ENCODE results near the gene MYH14. TPM values are rescaled to one million over a fixed set of nuclear protein-coding genes. Genes with fewer than 3 reads are reported as not detected.

The MYH14 gene
- total and polyA plus RNA-seq, 10 of the 15 experiments (the other 5 are each of a cell fraction or from before 2014, with no cell fraction given), result 0.06 to 0.69 (median 0.15) TPM; not detected in 4

DNA sequence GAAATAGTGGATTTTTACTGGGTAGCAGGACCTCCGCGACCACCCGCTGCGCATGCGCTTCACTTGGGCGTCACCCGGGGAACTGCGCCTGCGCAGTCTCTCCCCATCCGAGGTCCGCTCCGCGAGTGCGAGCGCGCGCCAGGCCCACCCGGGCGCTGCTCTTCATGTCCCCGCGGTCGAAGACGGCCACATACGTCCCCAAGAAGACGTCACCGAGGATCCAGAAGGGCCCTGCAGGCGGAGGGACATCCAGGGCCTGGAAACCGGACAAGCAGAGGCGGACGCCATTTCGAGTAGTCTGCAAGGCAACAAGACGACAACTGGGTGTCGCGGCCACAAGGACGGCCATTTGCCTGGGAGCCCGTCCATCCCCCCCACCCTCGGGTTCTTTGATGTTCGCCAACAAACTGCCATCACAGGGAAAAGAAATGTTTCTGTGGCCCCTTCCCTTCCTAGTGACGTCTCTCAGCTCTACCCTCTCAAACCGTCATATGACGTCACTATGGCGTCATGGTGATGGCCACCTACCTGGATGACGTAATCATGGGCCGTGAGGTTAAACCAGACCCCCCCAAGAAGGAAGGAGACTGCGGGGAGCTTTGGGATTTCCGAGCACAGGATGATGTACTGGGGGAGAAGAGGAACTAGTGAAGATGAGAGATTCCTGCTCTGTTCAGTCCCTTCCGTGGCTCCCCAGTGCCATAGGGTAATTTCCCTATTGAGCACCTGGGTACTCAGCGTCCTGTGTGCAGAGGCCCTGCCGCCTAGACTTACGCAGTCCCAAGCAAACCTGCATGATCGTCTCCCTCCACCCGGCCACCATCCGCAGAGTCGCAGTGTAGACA, 155.3 kb downstream of the MYH14 start (continued):
- TF ChIP-seq, protein P1, sequence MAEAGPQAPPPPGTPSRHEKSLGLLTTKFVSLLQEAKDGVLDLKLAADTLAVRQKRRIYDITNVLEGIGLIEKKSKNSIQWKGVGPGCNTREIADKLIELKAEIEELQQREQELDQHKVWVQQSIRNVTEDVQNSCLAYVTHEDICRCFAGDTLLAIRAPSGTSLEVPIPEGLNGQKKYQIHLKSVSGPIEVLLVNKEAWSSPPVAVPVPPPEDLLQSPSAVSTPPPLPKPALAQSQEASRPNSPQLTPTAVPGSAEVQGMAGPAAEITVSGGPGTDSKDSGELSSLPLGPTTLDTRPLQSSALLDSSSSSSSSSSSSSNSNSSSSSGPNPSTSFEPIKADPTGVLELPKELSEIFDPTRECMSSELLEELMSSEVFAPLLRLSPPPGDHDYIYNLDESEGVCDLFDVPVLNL (IDR thresholded peaks at IDR 0.05; ENCODE audit: low read depth, low read length), result no peak
- TF ChIP-seq SRF (IDR thresholded peaks at IDR 0.05; ENCODE audit: low read depth in 2 of 2, low read length in 2 of 2) (no peak), CREB1 (IDR thresholded peaks at IDR 0.05; ENCODE audit: low read depth) (peak; percentile 100), NR2C2 (IDR thresholded peaks at IDR 0.05; ENCODE audit: borderline replicate concordance, control insufficient read depth, insufficient read length, low read depth) (no peak), SMARCA5 (IDR thresholded peaks at IDR 0.05) (0 out of 2 replicates have a peak, but pooled peaks have one; percentile 34), ZNF274 (IDR thresholded peaks at IDR 0.05; ENCODE audit: insufficient read depth, insufficient read length) (no peak), TAF1 (IDR thresholded peaks at IDR 0.05; ENCODE audit: borderline replicate concordance, low read depth, low read length) (no peak), SP1 (IDR thresholded peaks at IDR 0.05; ENCODE audit: low read depth, low read length) (no peak), POLR2AphosphoS2 (IDR thresholded peaks at IDR 0.05; ENCODE audit: low read depth, low read length) (0 out of 2 replicates have a peak, but pooled peaks have one; percentile 11), ZNF207 (IDR thresholded peaks at IDR 0.05; ENCODE audit: borderline replicate concordance) (no peak), RAD21 (IDR thresholded peaks at IDR 0.05; ENCODE audit: insufficient read depth, low read depth, low read length) (no peak), CHD4 (IDR thresholded peaks at IDR 0.05) (no peak), MEF2A (IDR thresholded peaks at IDR 0.05; ENCODE audit: insufficient read depth, low read depth, low read length) (no peak), CHD1 (IDR thresholded peaks at IDR 0.05; ENCODE audit: low read depth, low read length) (no peak), HDGF (IDR thresholded peaks at IDR 0.05) (no peak)
- TF ChIP-seq, protein P2, sequence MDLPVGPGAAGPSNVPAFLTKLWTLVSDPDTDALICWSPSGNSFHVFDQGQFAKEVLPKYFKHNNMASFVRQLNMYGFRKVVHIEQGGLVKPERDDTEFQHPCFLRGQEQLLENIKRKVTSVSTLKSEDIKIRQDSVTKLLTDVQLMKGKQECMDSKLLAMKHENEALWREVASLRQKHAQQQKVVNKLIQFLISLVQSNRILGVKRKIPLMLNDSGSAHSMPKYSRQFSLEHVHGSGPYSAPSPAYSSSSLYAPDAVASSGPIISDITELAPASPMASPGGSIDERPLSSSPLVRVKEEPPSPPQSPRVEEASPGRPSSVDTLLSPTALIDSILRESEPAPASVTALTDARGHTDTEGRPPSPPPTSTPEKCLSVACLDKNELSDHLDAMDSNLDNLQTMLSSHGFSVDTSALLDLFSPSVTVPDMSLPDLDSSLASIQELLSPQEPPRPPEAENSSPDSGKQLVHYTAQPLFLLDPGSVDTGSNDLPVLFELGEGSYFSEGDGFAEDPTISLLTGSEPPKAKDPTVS (IDR thresholded peaks at IDR 0.05; ENCODE audit: low read depth, low read length), result no peak
- TF ChIP-seq, protein P3, sequence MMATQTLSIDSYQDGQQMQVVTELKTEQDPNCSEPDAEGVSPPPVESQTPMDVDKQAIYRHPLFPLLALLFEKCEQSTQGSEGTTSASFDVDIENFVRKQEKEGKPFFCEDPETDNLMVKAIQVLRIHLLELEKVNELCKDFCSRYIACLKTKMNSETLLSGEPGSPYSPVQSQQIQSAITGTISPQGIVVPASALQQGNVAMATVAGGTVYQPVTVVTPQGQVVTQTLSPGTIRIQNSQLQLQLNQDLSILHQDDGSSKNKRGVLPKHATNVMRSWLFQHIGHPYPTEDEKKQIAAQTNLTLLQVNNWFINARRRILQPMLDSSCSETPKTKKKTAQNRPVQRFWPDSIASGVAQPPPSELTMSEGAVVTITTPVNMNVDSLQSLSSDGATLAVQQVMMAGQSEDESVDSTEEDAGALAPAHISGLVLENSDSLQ (IDR thresholded peaks at IDR 0.05), result peak; percentile 28; the same call in 1 of the 2 replicates
- TF ChIP-seq, protein P4, sequence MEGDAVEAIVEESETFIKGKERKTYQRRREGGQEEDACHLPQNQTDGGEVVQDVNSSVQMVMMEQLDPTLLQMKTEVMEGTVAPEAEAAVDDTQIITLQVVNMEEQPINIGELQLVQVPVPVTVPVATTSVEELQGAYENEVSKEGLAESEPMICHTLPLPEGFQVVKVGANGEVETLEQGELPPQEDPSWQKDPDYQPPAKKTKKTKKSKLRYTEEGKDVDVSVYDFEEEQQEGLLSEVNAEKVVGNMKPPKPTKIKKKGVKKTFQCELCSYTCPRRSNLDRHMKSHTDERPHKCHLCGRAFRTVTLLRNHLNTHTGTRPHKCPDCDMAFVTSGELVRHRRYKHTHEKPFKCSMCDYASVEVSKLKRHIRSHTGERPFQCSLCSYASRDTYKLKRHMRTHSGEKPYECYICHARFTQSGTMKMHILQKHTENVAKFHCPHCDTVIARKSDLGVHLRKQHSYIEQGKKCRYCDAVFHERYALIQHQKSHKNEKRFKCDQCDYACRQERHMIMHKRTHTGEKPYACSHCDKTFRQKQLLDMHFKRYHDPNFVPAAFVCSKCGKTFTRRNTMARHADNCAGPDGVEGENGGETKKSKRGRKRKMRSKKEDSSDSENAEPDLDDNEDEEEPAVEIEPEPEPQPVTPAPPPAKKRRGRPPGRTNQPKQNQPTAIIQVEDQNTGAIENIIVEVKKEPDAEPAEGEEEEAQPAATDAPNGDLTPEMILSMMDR (IDR thresholded peaks at IDR 0.05 in 2 of 3, conservative IDR thresholded peaks at IDR 0.05 in 1 of 3; ENCODE audit: control insufficient read depth in 2 of 3, extremely low read depth in 1 of 3, insufficient read depth in 1 of 3, low read depth in 3 of 3, low read length in 3 of 3), result no peak
- TF ChIP-seq, protein P5, sequence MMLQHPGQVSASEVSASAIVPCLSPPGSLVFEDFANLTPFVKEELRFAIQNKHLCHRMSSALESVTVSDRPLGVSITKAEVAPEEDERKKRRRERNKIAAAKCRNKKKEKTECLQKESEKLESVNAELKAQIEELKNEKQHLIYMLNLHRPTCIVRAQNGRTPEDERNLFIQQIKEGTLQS (IDR thresholded peaks at IDR 0.05; ENCODE audit: borderline replicate concordance, extremely low read depth, low read depth, low read length), result no peak
- TF ChIP-seq, protein P6, sequence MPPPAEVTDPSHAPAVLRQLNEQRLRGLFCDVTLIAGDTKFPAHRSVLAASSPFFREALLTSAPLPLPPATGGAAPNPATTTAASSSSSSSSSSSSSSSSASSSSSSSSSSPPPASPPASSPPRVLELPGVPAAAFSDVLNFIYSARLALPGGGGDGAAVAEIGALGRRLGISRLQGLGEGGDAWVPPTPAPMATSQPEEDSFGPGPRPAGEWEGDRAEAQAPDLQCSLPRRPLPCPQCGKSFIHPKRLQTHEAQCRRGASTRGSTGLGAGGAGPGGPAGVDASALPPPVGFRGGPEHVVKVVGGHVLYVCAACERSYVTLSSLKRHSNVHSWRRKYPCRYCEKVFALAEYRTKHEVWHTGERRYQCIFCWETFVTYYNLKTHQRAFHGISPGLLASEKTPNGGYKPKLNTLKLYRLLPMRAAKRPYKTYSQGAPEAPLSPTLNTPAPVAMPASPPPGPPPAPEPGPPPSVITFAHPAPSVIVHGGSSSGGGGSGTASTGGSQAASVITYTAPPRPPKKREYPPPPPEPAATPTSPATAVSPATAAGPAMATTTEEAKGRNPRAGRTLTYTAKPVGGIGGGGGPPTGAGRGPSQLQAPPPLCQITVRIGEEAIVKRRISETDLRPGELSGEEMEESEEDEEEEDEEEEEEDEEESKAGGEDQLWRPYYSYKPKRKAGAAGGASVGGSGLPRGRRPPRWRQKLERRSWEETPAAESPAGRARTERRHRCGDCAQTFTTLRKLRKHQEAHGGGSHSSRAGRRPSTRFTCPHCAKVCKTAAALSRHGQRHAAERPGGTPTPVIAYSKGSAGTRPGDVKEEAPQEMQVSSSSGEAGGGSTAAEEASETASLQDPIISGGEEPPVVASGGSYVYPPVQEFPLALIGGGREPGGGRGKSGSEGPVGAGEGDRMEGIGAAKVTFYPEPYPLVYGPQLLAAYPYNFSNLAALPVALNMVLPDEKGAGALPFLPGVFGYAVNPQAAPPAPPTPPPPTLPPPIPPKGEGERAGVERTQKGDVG (CRISPR knock-in tag; IDR thresholded peaks at IDR 0.05), result 0 out of 2 replicates have a peak, but pooled peaks have one; percentile 74

Data from GM12878 (cell line).